HCT116 (cell line): ENCODE measurements around the gene ATAD2B. TPM values are rescaled to one million over a fixed set of nuclear protein-coding genes. Genes with fewer than 3 reads are reported as not detected.

ENCODE experiments used
- ATAC-seq: fragments of 200-7000 bp; cut with Tn5 transposase; 2 replicates; pipeline ENCODE4 v1.9.1; 2020; ENCODE audit warnings: mild to moderate bottlenecking, moderate library complexity
- BruUV-seq: library from RNA; stranded (reverse); fragments of 400-500 nt; replicated peaks from 2 replicates; lab custom pipeline; 2021; lab: Mats Ljungman, UMichigan
- CTCF ChIA-PET: fragments of 300-600 bp; sonication (Branson Sonifier 250); formaldehyde crosslinking; loops from one replicate; lab custom pipeline; 2021; ENCODE audit warnings: antibody characterized with exemption; lab: Charles Lee
- POLR2A ChIA-PET: fragments of 300-600, 350-600 bp; sonication (Branson Sonifier 250); formaldehyde crosslinking; loops from one replicate; lab custom pipeline; 2021; ENCODE audit warnings: antibody characterized with exemption; lab: Charles Lee
- RAD21 ChIA-PET, 2 experiments: fragments of 300-600 bp; sonication (Branson Sonifier 250); formaldehyde crosslinking; loops; one replicate each; lab custom pipeline; 2023; ENCODE audit warnings: low total read pairs in 2 of 2; ENCODE audit not compliant: uncharacterized antibody in 2 of 2, unreplicated experiment in 2 of 2, low non-redundant PET in 1 of 2; lab: Charles Lee
- DNase-seq: peaks from one replicate; pipeline ENCODE4 v3.0.0-alpha.2; 2010; ENCODE audit warnings: low read depth, low spot score
- H2AFZ ChIP-seq: fragments of 200-600 bp; shearing (Covaris generic), sonication (generic); 2 replicates; pipeline ENCODE4 v1.6.1; 2017; ENCODE audit warnings: low read depth, mixed run types, mixed read lengths, antibody characterized with exemption, low read length; ENCODE audit not compliant: poor library complexity, severe bottlenecking
- H3K27ac ChIP-seq: 2 replicates; pipeline ENCODE4 v1.5.1; 2012; ENCODE audit warnings: low read depth, low read length
- H3K27me3 ChIP-seq: fragments of 200-600 bp; sonication (generic); 2 replicates; pipeline ENCODE4 v1.6.1; 2016; ENCODE audit warnings: mixed run types, low read length, mixed read lengths; ENCODE audit not compliant: insufficient read depth
- H3K36me3 ChIP-seq, 2 experiments: fragments of 200-500 bp in 1 of 2; fragments of 200-600 bp in 1 of 2; sonication (Bioruptor generic) in 1 of 2; sonication (generic) in 1 of 2; 2 replicates each; pipeline versions ENCODE4 v1.5.1 to v1.6.1; 2014 to 2016; ENCODE audit warnings: low read length in 2 of 2, inconsistent platforms in 1 of 2, mixed read lengths in 1 of 2, mixed run types in 1 of 2; ENCODE audit not compliant: insufficient read depth in 2 of 2, control insufficient read depth in 1 of 2
- H3K4me1 ChIP-seq, 2 experiments: fragments of 200-600 bp in 1 of 2; sonication (generic) in 1 of 2; 2 replicates each; pipeline versions ENCODE4 v1.5.1 to v1.6.1; 2012 to 2017; ENCODE audit warnings: low read length in 2 of 2, inconsistent platforms in 1 of 2, mild to moderate bottlenecking in 1 of 2, mixed read lengths in 1 of 2, mixed run types in 1 of 2, moderate library complexity in 1 of 2; ENCODE audit not compliant: insufficient read depth in 2 of 2, control insufficient read depth in 1 of 2
- H3K4me2 ChIP-seq: fragments of 200-600 bp; sonication (generic); 2 replicates; pipeline ENCODE4 v1.6.1; 2017; ENCODE audit warnings: mixed run types, low read length, mixed read lengths
- H3K4me3 ChIP-seq, 2 experiments: fragments of 200-600 bp in 1 of 2; sonication (generic) in 1 of 2; replicated peaks in 1 of 2; 2 replicates each; pipeline ENCODE4 v1.5.1; 2011 to 2016; ENCODE audit warnings: low read length in 2 of 2, control low read depth in 1 of 2, low read depth in 1 of 2, mild to moderate bottlenecking in 1 of 2, mixed read lengths in 1 of 2, mixed run types in 1 of 2
- H3K79me2 ChIP-seq: fragments of 200-600 bp; sonication (generic); 2 replicates; pipeline ENCODE4 v1.6.1; 2017; ENCODE audit warnings: mild to moderate bottlenecking, mixed run types, low read length, moderate library complexity, mixed read lengths; ENCODE audit not compliant: insufficient read depth
- H3K9ac ChIP-seq: fragments of 200-600 bp; sonication (generic); 2 replicates; pipeline ENCODE4 v1.6.1; 2016; ENCODE audit warnings: low read length, mixed read lengths
- H3K9me2 ChIP-seq: fragments of 200-600 bp; sonication (generic), shearing (Covaris generic); 2 replicates; pipeline ENCODE4 v1.6.1; 2017; ENCODE audit warnings: mixed run types, mild to moderate bottlenecking, moderate library complexity; ENCODE audit not compliant: insufficient read depth
- H3K9me3 ChIP-seq, 2 experiments: fragments of 200-500 bp in 1 of 2; fragments of 200-600 bp in 1 of 2; sonication (Bioruptor generic) in 1 of 2; sonication (generic) in 1 of 2; 2 replicates each; pipeline ENCODE4 v1.6.1; 2014 to 2017; ENCODE audit warnings: low read length in 2 of 2, mixed read lengths in 2 of 2, inconsistent platforms in 1 of 2, low read depth in 1 of 2, mild to moderate bottlenecking in 1 of 2, mixed run types in 1 of 2, moderate library complexity in 1 of 2; ENCODE audit not compliant: control insufficient read depth in 1 of 2, insufficient read depth in 1 of 2
- H4K20me1 ChIP-seq: fragments of 200-600 bp; sonication (generic), shearing (Covaris generic); 2 replicates; pipeline ENCODE4 v1.6.1; 2017; ENCODE audit warnings: mixed run types, mild to moderate bottlenecking, moderate library complexity; ENCODE audit not compliant: insufficient read depth
- EGR1 ChIP-seq: IDR thresholded peaks from 2 replicates; pipeline ENCODE4 v1.6.1; 2012; ENCODE audit warnings: low read depth
- FOSL1 ChIP-seq: IDR thresholded peaks from 2 replicates; pipeline ENCODE4 v1.6.1; 2012; ENCODE audit warnings: low read depth
- TCF7L2 ChIP-seq: IDR thresholded peaks from 2 replicates; pipeline ENCODE4 v1.7.0; 2011; ENCODE audit warnings: borderline replicate concordance, inconsistent platforms; ENCODE audit not compliant: insufficient read depth, insufficient read length; ENCODE audit errors: extremely low read depth
- ZNF274 ChIP-seq: fragments of 200-500 bp; sonication (Bioruptor generic); IDR thresholded peaks from 2 replicates; pipeline ENCODE4 v1.6.1; 2014; ENCODE audit warnings: mild to moderate bottlenecking, low read depth, low read length, inconsistent platforms
- intact Hi-C: fragments of 100-400 bp; cut with micrococcal nuclease; formaldehyde crosslinking; loops from 2 replicates; pipeline ENCODE4 v1.10.0; 2022
- total RNA-seq: library from RNA; stranded (reverse); gene quantifications from one replicate; pipeline ENCODE4 v1.2.1, GENCODE V29; 2021; ENCODE audit not compliant: unreplicated experiment
- TF ChIP-seq, protein P1 (sequence below): IDR thresholded peaks from 2 replicates; pipeline ENCODE4 v1.6.1; 2011; ENCODE audit warnings: mild to moderate bottlenecking, low read length, moderate library complexity; ENCODE audit not compliant: insufficient replicate concordance; ENCODE audit errors: extremely low read depth

ATAD2B gene
- total RNA-seq, 1 experiment from 2014 or later, result 9.6 TPM

DNA sequence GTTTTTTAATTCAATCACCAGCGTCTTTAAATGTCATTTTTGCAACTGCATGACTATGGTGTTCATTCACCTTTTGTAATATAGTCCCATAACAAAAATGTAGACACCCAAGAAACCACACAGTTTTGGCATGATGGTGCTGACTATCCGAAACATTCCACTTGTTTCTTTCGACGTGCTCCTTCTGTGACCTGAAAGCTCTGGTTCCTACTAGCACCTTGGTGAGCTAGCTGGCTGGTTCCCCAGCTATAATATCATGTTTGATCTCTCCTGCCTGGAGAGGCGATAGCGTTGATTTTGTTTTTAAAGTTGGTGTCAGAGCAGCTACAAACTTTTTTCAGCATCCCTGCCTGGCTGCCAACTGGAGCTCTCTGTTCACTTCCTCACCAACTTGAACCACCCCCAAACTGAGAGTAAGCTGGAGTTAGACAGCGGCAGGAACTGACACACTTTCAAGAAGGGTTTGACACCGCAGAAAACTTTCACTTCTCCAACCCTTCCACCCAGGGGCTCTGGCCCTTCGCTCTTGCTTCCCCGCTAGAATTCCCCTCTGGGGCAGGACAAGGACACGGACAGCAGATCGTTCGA, 1.1 kb downstream of the ATAD2B start:
- H3K4me2 ChIP-seq, result peak overlapping the region; percentile 84
- intact Hi-C loops, result loop anchor here (5.0 kb wide), 2 partner anchors 93 to 237 kb away; no protein-coding TSS in a partner anchor
- peak; percentile 5; the same call in 1 of the 2 replicates for ATAC-seq
- TSS peak; percentile 47 for BruUV-seq
- peaks cover 5 to 12% of the 10 kb centered on the region in 2 experiments; a peak in 2 of 4 replicates for H3K4me1 ChIP-seq
- peak overlapping the region; percentile 94 for H3K9ac ChIP-seq
- H3K27me3 ChIP-seq, result no peaks in the 10 kb centered on the region
- H3K36me3 ChIP-seq, result no peaks in the 10 kb centered on the region
- H3K9me3 ChIP-seq, result no peaks in the 10 kb centered on the region
- peaks cover 59% of the 10 kb centered on the region for H3K79me2 ChIP-seq
- POLR2A ChIA-PET, result interaction anchor here (1.2 to 1.5 kb wide), 2 partner anchors 14 to 15 kb away, joined by 3 to 5 read pairs; partner anchors contain the start of gene UBXN2A
- H2AFZ ChIP-seq, result no peak overlapping the region
- no peak for DNase-seq
- H3K27ac ChIP-seq, result peak overlapping the region; percentile 86
- H3K9me2 ChIP-seq, result no peaks in the 10 kb centered on the region
- CTCF ChIA-PET, result interaction anchor here (1.4 to 2.8 kb wide), 4 partner anchors 15 to 158 kb away, joined by 3 to 29 read pairs (median 15); partner anchors contain the start of genes SF3B6 and TP53I3
- no peaks in the 10 kb centered on the region for H4K20me1 ChIP-seq
- RAD21 ChIA-PET, result no interaction called here
- H3K4me3 ChIP-seq, result peak overlapping the region; percentile 79 to 84
- TF ChIP-seq ZNF274, result no peak
- no peak for TF ChIP-seq EGR1
- no peak for TF ChIP-seq TCF7L2
- TF ChIP-seq FOSL1, result no peak
- TF ChIP-seq, protein P1, sequence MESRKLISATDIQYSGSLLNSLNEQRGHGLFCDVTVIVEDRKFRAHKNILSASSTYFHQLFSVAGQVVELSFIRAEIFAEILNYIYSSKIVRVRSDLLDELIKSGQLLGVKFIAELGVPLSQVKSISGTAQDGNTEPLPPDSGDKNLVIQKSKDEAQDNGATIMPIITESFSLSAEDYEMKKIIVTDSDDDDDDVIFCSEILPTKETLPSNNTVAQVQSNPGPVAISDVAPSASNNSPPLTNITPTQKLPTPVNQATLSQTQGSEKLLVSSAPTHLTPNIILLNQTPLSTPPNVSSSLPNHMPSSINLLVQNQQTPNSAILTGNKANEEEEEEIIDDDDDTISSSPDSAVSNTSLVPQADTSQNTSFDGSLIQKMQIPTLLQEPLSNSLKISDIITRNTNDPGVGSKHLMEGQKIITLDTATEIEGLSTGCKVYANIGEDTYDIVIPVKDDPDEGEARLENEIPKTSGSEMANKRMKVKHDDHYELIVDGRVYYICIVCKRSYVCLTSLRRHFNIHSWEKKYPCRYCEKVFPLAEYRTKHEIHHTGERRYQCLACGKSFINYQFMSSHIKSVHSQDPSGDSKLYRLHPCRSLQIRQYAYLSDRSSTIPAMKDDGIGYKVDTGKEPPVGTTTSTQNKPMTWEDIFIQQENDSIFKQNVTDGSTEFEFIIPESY, result no peak
